ENCODE measurements around the gene LMAN2L.
"Not testable (repeated sequence)": the region's sequence is repeated elsewhere in the genome, so short reads cannot be mapped to it uniquely, and the experiment has no call there.

The LMAN2L gene

DNA sequence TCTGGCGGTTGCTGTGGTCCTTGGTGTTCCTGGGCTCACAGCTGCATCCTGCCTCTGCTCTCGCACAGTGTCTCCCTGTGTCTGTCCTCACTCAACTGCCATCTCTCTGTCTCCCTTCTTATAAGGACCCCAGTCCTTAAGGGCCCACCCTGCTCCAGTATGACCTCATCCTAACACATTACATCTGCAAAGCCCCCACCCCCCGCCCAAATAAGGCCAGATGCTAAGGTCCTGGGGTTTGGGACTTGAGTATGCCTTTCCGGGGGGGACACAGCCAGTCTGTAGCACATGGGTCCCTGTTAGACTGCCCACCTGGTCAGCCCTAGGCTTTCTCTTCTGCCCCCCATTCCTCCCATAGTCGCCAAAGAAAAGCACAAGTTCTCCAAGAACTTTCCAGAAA is 56.6 kb downstream of the LMAN2L start:
- POLR2A ChIA-PET = no interaction called here
- CTCF ChIA-PET = no interaction called here
- H3K4me3 ChIP-seq (ENCODE audit: low read depth, low read length) = no peak overlapping the region

DNA sequence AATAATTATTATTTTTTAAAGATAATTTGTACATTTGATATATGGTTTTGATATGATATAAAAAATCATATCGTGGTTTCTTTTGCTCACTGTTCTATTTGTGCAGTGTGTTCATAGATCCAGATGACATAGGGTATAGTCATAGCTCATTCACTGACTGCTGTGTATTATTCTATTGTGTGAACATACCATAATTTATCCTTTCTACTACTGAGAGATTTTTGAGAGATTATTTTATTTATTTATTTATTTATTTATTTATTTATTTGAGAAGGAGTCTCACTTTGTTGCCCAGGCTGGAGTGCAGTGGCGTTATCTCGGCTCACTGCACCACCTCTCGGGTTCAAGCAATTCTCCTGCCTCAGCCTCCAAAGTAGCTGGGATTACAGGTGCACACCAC is 58.3 kb downstream of the LMAN2L start:
- CTCF ChIA-PET = interaction anchor here (1.1 kb wide), 1 partner anchor 80 kb away, joined by 3 read pairs; no protein-coding TSS in a partner anchor
- H3K4me3 ChIP-seq (ENCODE audit: low read depth, low read length) = no peak overlapping the region
- TF ChIP-seq, protein P1, sequence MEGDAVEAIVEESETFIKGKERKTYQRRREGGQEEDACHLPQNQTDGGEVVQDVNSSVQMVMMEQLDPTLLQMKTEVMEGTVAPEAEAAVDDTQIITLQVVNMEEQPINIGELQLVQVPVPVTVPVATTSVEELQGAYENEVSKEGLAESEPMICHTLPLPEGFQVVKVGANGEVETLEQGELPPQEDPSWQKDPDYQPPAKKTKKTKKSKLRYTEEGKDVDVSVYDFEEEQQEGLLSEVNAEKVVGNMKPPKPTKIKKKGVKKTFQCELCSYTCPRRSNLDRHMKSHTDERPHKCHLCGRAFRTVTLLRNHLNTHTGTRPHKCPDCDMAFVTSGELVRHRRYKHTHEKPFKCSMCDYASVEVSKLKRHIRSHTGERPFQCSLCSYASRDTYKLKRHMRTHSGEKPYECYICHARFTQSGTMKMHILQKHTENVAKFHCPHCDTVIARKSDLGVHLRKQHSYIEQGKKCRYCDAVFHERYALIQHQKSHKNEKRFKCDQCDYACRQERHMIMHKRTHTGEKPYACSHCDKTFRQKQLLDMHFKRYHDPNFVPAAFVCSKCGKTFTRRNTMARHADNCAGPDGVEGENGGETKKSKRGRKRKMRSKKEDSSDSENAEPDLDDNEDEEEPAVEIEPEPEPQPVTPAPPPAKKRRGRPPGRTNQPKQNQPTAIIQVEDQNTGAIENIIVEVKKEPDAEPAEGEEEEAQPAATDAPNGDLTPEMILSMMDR (IDR thresholded peaks at IDR 0.05; ENCODE audit: insufficient read depth, low read length, missing control alignments) = no peak
- DNase-seq (ENCODE audit: low read depth, low spot score) = no peak
- POLR2A ChIA-PET = no interaction called here

More for the DNA sequence above, 56.6 kb downstream of the LMAN2L start:
- TF ChIP-seq, protein P1 (IDR thresholded peaks at IDR 0.05; ENCODE audit: insufficient read depth, low read length, missing control alignments) = no peak
- DNase-seq (ENCODE audit: low read depth, low spot score) = no peak

DNA sequence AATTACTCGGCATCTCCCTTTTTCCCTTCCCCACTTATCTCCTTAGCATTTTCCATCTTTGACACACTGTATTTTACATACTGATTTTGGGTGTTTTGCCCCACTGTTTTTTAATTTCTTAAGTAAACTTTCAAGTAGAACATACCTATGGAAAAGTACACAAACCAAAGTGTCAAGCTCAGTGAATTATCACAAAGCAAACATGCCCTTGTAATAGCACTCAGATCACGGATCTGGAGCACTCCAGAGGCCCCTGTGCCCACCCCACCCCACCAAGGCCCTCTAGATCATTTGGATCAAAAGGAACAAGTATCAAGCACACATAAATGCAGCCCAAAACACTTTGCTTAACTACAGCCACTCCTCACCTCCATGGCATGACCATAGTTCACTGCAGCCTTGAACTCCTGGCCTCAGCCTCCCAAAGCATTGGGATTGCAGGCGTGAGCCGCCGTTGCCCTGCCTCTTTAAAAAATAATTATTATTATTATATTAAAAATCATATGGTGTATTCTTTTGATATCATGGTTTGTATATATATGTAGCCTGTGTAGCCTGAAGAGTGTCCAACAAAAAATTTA is 59.2 kb downstream of the LMAN2L start:
- TF ChIP-seq, protein P1 (IDR thresholded peaks at IDR 0.05; ENCODE audit: insufficient read depth, low read length, missing control alignments) = no peak
- POLR2A ChIA-PET = no interaction called here
- no peak overlapping the region for H3K4me3 ChIP-seq (ENCODE audit: low read depth, low read length)
- CTCF ChIA-PET = no interaction called here
- DNase-seq (ENCODE audit: low read depth, low spot score) = no peak

DNA sequence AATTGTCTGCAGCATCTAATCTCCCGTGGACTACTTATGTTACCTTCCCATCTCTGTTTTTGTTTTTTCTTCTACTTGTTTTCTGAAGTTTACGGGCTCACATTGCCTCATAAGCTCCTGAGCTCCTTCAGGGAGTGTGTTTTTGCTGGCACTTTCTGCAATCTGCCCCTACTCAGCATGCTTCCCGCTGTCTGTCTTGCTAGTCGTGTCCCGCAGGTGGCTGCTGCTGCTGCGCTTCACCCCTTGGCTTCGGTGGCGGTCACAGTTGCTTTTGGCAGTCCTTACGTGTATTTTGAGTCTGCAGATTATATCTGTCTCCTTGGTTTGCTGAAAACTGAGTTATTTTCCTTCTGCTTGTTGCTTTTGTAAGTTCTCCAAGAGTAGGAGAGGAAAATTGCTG is 60.0 kb downstream of the LMAN2L start:
- TF ChIP-seq, protein P1 (IDR thresholded peaks at IDR 0.05; ENCODE audit: insufficient read depth, low read length, missing control alignments) = no peak
- POLR2A ChIA-PET = no interaction called here
- no peak for DNase-seq (ENCODE audit: low read depth, low spot score)
- no peak overlapping the region for H3K4me3 ChIP-seq (ENCODE audit: low read depth, low read length)
- CTCF ChIA-PET = no interaction called here

DNA sequence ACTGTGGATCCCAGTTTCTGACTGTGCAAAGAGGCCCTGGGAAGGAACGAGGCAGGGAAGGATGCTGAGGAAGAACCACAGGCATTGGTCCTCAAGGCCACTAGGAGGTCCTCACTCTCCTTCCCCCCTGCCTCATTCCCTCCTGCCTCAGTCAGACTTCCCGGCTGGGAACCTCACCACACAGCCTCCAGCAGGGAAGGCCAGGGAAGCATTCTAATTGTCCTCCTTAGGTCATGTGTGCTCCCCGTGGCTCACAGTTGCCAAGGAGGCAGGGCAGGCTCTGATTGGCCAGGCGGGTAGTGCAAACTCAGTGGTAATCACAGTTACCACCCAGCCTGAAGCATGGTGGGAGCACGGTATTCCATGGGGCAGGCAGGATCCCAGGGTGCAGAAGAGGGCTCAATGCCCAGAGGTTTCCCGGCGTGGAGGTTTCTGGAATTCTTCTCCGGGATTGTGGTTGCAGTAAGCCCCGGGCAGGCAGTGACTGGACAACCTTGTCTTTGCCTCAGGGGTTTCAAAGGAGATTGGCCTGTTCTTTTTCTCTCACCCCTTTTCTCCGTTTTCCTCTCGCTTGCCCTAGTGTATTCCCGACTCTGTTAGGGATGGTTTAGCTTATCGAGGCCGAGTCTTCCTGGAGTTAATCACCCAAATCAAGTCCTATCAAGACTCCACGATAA is 70.2 kb downstream of the LMAN2L start:
- POLR2A ChIA-PET = no interaction called here
- CTCF ChIA-PET = no interaction called here
- H3K4me3 ChIP-seq (ENCODE audit: low read depth, low read length) = no peak overlapping the region
- TF ChIP-seq, protein P1 (IDR thresholded peaks at IDR 0.05; ENCODE audit: insufficient read depth, low read length, missing control alignments) = no peak
- DNase-seq (ENCODE audit: low read depth, low spot score) = no peak

DNA sequence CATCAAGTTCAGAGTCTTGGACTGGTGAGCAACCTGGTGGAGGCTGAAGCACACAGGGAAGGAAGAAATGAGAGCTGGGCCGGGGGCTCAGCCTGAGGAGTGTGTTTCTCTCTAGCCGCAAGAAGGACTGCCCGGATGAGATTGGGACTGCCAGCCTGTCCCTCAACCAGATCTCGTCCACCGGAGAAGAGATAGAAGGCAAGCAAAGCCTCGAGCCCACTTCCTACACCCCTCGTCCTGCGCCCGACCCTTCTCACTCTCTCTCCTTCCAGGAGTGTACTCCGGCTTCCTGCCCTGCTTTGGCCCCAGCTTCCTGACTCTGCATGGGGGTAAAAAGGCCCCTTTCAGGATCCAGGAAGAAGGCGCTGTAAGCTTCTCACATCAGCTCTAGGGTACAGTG is 71.1 kb downstream of the LMAN2L start:
- no peak for DNase-seq (ENCODE audit: low read depth, low spot score)
- H3K4me3 ChIP-seq (ENCODE audit: low read depth, low read length) = no peak overlapping the region
- ChIA-PET POLR2A (no interaction called here), CTCF (no interaction called here)
- TF ChIP-seq, protein P1 (IDR thresholded peaks at IDR 0.05; ENCODE audit: insufficient read depth, low read length, missing control alignments) = no peak

DNA sequence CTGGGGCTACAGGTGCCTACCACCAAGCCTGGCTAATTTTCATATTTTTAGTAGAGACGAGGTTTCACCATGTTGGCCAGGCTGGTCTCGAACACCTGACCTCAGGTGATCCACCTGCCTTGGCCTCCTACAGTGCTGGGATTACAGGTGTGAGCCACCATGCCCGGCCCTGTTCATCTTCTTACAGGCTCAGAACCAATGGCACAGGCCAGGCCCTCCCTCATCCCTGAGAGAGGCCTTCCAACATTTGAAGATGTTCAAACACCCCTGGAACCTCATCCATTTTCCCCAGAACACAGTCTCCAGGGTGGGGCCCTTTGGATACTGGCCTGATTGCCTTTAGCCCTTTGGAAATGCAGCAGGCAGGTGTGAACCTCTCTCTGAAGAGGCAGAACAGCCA is 74.1 kb downstream of the LMAN2L start:
- POLR2A ChIA-PET = interaction anchor here (1.3 to 1.6 kb wide), 3 partner anchors 28 to 108 kb away, joined by 4 to 13 read pairs (median 5); partner anchors contain the start of genes CNNM4 and KANSL3
- H3K4me3 ChIP-seq (ENCODE audit: low read depth, low read length); DNase-seq (ENCODE audit: low read depth, low spot score): not testable (repeated sequence)
- CTCF ChIA-PET = interaction anchor here (1.0 kb wide), 1 partner anchor 29 kb away, joined by 3 read pairs; no protein-coding TSS in a partner anchor
